HG02870 (cell line): Measurements from ENCODE around the gene ELF3.
"Not testable (repeated sequence)": the region's sequence is repeated elsewhere in the genome, so short reads cannot be mapped to it uniquely, and the experiment has no call there.

Experiments used
- ATAC-seq: cut with Tn5 transposase; IDR thresholded peaks from one replicate; pipeline ENCODE4 v1.9.1; 2021; ENCODE audit warnings: mild to moderate bottlenecking, moderate library complexity; ENCODE audit not compliant: unreplicated experiment

The ELF3 gene

DNA sequence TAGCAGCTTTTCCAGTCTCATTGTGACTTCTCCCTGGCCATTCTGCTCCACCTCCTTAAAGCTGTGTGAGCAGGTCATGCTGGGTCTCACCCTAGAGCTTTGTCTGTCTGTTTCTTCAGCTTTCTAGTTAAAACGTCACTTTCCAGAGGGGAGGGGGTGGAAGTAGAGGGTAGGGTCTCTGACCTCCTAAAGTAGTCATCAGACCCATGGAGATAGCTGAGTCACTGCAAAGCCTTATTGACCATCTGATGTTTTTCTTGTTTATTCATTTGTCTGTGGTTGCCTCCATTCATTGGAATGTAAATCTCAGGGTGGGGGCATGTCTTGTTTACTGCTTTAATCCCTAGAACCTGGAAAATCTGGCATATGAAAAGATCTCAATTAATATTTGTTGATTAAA lies 52.7 kb downstream of the ELF3 start:
- ATAC-seq = no peak

DNA sequence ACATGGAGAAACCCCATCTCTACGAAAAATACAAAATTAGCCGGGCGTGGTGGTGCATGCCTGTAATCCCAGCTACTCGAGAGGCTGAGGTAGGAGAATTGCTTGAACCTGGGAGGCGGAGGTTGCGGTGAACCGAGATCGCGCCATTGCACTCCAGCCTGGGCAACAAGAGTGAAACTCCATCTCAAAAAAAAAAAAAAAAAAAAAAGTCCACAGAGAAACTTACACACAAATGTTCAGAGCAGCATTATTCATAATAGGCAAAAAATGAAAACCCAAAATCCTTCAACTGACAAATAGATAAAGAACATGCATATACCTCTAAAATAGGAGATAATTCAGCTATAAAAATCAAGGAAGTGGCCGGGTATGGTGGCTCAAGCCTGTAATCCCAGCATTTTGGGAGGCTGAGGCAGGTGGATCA lies 54.5 kb downstream of the ELF3 start:
- ATAC-seq = not testable (repeated sequence)
